Measurements from ENCODE around the gene HPX. TPM values are rescaled to one million over a fixed set of nuclear protein-coding genes. Genes with fewer than 3 reads are reported as not detected.
"Not testable (repeated sequence)": the region's sequence is repeated elsewhere in the genome, so short reads cannot be mapped to it uniquely, and the experiment has no call there.

Gene HPX
- total RNA-seq, 3 donors from 2014 or later: 2.0 to 7.0 (median 2.3) TPM

DNA sequence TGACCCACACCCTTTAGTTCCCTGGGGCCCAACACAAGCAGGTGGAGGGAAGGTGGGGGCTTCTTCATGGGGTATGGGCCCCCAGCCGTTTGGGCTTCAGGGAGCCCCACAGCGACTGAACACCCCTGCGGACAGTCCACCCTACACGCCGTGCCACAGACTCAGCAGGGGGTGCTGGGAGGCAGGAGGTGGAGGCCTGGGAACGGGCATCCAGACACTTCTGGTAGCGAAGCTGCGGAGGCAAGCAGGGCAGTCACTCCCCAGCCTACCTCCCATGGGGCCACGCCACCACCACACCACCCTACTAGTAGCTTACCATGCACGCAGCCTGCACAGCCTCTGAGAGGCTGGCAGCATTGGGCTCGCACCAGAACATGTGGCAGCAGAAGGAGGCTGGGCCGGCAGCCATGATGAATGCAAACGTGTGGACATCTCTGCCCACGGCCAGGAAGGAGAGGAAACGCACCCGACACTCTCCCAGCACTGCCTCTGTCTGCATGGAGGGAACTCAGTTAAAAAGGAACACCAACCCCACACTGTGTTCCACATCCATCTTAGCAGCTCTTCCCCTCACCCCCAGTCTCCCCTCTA lies 45.2 kb downstream of the HPX start:
- intact Hi-C loops (cut with DNase I, micrococcal nuclease): no loop called here
- H3K9me3 ChIP-seq: no peaks in the 10 kb centered on the region
- TF ChIP-seq, protein P1, sequence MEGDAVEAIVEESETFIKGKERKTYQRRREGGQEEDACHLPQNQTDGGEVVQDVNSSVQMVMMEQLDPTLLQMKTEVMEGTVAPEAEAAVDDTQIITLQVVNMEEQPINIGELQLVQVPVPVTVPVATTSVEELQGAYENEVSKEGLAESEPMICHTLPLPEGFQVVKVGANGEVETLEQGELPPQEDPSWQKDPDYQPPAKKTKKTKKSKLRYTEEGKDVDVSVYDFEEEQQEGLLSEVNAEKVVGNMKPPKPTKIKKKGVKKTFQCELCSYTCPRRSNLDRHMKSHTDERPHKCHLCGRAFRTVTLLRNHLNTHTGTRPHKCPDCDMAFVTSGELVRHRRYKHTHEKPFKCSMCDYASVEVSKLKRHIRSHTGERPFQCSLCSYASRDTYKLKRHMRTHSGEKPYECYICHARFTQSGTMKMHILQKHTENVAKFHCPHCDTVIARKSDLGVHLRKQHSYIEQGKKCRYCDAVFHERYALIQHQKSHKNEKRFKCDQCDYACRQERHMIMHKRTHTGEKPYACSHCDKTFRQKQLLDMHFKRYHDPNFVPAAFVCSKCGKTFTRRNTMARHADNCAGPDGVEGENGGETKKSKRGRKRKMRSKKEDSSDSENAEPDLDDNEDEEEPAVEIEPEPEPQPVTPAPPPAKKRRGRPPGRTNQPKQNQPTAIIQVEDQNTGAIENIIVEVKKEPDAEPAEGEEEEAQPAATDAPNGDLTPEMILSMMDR (IDR thresholded peaks at IDR 0.05): no peak
- no peaks in the 10 kb centered on the region for H3K36me3 ChIP-seq (ENCODE audit: low read depth)
- peaks cover 12% of the 10 kb centered on the region for H3K4me1 ChIP-seq (ENCODE audit: low read depth)
- DNase-seq (no peak), ATAC-seq (no peak)
- no peak overlapping the region for H3K4me3 ChIP-seq

DNA sequence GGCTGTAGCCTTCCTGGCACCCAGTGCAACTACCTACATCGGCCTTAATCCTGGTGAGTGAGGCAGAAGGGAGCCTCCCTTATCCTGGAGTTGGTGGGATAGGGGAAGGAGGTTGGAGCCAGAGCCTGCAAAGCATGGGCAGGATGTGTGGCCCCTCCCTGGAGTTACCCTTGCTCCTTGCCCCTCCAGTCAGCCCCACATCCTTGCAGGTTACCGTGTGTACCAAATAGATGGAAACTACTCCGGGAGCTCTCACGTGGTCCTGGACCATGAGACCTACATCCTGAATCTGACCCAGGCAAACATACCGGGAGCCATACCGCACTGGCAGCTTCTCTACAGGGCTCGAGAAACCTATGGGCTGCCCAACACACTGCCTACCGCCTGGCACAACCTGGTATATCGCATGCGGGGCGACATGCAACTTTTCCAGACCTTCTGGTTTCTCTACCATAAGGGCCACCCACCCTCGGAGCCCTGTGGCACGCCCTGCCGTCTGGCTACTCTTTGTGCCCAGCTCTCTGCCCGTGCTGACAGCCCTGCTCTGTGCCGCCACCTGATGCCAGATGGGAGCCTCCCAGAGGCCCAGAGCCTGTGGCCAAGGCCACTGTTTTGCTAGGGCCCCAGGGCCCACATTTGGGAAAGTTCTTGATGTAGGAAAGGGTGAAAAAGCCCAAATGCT lies 46.7 kb downstream of the HPX start:
- H3K36me3 ChIP-seq (ENCODE audit: low read depth): no peaks in the 10 kb centered on the region
- intact Hi-C loops (cut with DNase I, micrococcal nuclease): no loop called here

DNA sequence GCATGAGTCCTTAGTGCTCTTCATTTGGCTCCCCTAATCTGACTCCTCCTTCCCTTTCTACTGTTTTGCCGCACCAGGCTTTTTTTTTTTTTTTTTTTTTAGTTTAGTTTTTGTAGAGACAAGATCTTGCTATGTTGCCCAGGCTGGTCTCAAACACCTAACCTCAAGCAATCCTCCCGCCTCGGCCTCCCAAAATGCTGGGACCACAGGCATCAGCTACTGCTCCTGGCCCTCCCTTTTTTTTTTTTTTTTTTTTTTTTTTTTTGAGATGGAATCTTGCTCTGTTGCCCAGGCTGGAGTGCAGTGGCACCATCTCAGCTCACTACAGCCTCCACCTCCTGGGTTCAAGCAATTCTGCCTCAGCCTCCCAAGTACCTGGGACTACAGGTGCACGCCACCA lies 48.5 kb downstream of the HPX start:
- H3K4me3 ChIP-seq; intact Hi-C loops (cut with DNase I, micrococcal nuclease); H3K36me3 ChIP-seq (ENCODE audit: low read depth); H3K9me3 ChIP-seq; DNase-seq; ATAC-seq: not testable (repeated sequence)
- H3K4me1 ChIP-seq (ENCODE audit: low read depth): peaks cover 17% of the 10 kb centered on the region

More for the DNA sequence above, 46.7 kb downstream of the HPX start:
- ATAC-seq (no peak), DNase-seq (no peak)
- H3K4me1 ChIP-seq (ENCODE audit: low read depth): peaks cover 12% of the 10 kb centered on the region
- TF ChIP-seq, protein P1 (IDR thresholded peaks at IDR 0.05): no peak
- no peaks in the 10 kb centered on the region for H3K9me3 ChIP-seq
- H3K4me3 ChIP-seq: no peak overlapping the region

DNA sequence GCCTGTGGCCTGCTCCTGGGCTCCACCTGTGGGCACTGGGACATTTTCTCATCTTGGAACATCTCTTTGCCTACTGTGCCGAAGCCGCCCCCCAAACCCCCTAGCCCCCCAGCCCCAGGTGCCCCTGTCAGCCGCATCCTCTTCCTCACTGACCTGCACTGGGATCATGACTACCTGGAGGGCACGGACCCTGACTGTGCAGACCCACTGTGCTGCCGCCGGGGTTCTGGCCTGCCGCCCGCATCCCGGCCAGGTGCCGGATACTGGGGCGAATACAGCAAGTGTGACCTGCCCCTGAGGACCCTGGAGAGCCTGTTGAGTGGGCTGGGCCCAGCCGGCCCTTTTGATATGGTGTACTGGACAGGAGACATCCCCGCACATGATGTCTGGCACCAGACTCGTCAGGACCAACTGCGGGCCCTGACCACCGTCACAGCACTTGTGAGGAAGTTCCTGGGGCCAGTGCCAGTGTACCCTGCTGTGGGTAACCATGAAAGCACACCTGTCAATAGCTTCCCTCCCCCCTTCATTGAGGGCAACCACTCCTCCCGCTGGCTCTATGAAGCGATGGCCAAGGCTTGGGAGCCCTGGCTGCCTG lies 49.2 kb downstream of the HPX start:
- ATAC-seq (no peak), DNase-seq (no peak)
- no peaks in the 10 kb centered on the region for H3K36me3 ChIP-seq (ENCODE audit: low read depth)
- H3K4me3 ChIP-seq: no peak overlapping the region
- no peaks in the 10 kb centered on the region for H3K9me3 ChIP-seq
- intact Hi-C loops (cut with DNase I, micrococcal nuclease): no loop called here
- TF ChIP-seq, protein P1 (IDR thresholded peaks at IDR 0.05): no peak
- peaks cover 17% of the 10 kb centered on the region for H3K4me1 ChIP-seq (ENCODE audit: low read depth)

DNA sequence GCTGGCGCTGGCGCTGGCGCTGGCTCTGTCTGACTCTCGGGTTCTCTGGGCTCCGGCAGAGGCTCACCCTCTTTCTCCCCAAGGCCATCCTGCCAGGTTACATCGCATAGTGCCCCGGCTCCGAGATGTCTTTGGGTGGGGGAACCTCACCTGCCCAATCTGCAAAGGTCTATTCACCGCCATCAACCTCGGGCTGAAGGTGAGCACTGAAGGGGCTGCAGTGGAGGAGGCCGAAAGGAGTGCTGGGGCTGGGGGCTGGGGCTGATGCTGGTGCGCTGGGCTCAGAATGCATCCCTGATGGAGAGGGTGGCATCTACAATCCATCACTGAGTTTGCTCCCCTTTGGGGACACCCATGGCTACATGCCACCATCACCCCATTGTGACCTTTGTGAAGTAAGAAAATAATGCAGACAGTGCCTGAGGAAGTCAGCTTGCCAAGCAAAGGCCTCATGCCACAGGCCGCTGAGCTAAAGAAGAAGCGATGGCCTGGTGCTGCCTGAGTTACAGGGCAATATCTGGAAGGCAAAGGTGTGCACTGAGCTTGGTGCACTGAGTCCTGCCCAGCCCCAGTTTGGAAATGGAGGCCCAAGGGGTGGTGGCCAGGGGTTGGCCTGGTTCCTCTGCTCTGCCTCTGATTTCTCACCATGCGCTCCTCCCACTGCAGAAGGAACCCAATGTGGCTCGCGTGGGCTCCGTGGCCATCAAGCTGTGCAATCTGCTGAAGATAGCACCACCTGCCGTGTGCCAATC lies 49.9 kb downstream of the HPX start:
- DNase-seq (no peak), ATAC-seq (no peak)
- H3K36me3 ChIP-seq (ENCODE audit: low read depth): no peaks in the 10 kb centered on the region
- TF ChIP-seq, protein P1 (IDR thresholded peaks at IDR 0.05): no peak
- peak overlapping the region; percentile 45 for H3K4me3 ChIP-seq
- H3K9me3 ChIP-seq: no peaks in the 10 kb centered on the region
- H3K4me1 ChIP-seq (ENCODE audit: low read depth): peaks cover 17% of the 10 kb centered on the region
- intact Hi-C loops (cut with DNase I, micrococcal nuclease): no loop called here

Data from mucosa of descending colon (tissue), 3 donors.